CD14-positive monocyte (primary cell): ENCODE measurements around the gene BPTF. TPM values are rescaled to one million over a fixed set of nuclear protein-coding genes. Genes with fewer than 3 reads are reported as not detected.

Experiments used
- DNase-seq, 3 donors: peaks; one replicate each; pipeline ENCODE4 v3.0.0-alpha.2; 2011 to 2022
- H2AFZ ChIP-seq: 2 replicates; pipeline ENCODE4 v1.6.0; 2012; ENCODE audit warnings: mild to moderate bottlenecking, low read depth, low read length, inconsistent platforms; ENCODE audit not compliant: insufficient read depth, poor library complexity, severe bottlenecking
- H3K27ac ChIP-seq, 2 donors: 1 replicate in 1 of 2; 2 replicates in 1 of 2; pipeline ENCODE4 v1.5.1; 2012 to 2013; ENCODE audit warnings: low read length in 2 of 2, control low read depth in 1 of 2, inconsistent platforms in 1 of 2, low read depth in 1 of 2, mild to moderate bottlenecking in 1 of 2
- H3K27me3 ChIP-seq, 2 donors: one replicate each; pipeline versions ENCODE4 v1.6.0 to v1.6.1; 2011 to 2013; ENCODE audit warnings: low read length in 2 of 2; ENCODE audit not compliant: control insufficient read depth in 2 of 2, insufficient read depth in 2 of 2
- H3K36me3 ChIP-seq, 2 donors: replicated peaks in 1 of 2; 1 replicate in 1 of 2; 2 replicates in 1 of 2; pipeline versions ENCODE4 v1.5.1 to v1.6.1; 2012 to 2013; ENCODE audit warnings: low read length in 2 of 2, control low read depth in 1 of 2, inconsistent platforms in 1 of 2, mild to moderate bottlenecking in 1 of 2; ENCODE audit not compliant: insufficient read depth in 2 of 2, control insufficient read depth in 1 of 2
- H3K4me1 ChIP-seq, 2 donors: 1 replicate in 1 of 2; 2 replicates in 1 of 2; pipeline versions ENCODE4 v1.5.1 to v1.6.1; 2012 to 2013; ENCODE audit warnings: low read length in 2 of 2, control low read depth in 1 of 2, inconsistent platforms in 1 of 2, mild to moderate bottlenecking in 1 of 2, moderate library complexity in 1 of 2; ENCODE audit not compliant: insufficient read depth in 2 of 2, control insufficient read depth in 1 of 2
- H3K4me2 ChIP-seq: replicated peaks from 2 replicates; pipeline ENCODE3; 2012; ENCODE audit warnings: low read length, moderate library complexity, mild to moderate bottlenecking; ENCODE audit not compliant: poor library complexity, severe bottlenecking; ENCODE audit errors: extremely low read depth
- H3K4me3 ChIP-seq, 3 experiments: fragments of 200-600 bp in 1 of 3; sonication (generic) in 1 of 3; replicated peaks in 1 of 3; 1 replicate in 2 of 3; 2 replicates in 1 of 3; pipeline ENCODE4 v1.5.1; 2011 to 2013; ENCODE audit warnings: low read length in 3 of 3, mild to moderate bottlenecking in 3 of 3, control low read depth in 2 of 3, low read depth in 2 of 3, inconsistent platforms in 1 of 3, moderate library complexity in 1 of 3
- H3K79me2 ChIP-seq: 2 replicates; pipeline ENCODE4 v1.6.0; 2012; ENCODE audit warnings: mild to moderate bottlenecking, control low read depth, inconsistent platforms, low read length, moderate library complexity; ENCODE audit not compliant: insufficient read depth
- H3K9ac ChIP-seq: 2 replicates; pipeline ENCODE4 v1.6.0; 2017; ENCODE audit warnings: low read length, mild to moderate bottlenecking; ENCODE audit not compliant: insufficient read depth, poor library complexity, severe bottlenecking
- H3K9me3 ChIP-seq, 2 donors: replicated peaks in 1 of 2; 1 replicate in 1 of 2; 2 replicates in 1 of 2; pipeline versions ENCODE4 v1.5.1 to v1.6.1; 2012 to 2013; ENCODE audit warnings: low read length in 2 of 2, control low read depth in 1 of 2; ENCODE audit not compliant: control insufficient read depth in 1 of 2, insufficient read depth in 1 of 2
- H4K20me1 ChIP-seq: 2 replicates; pipeline ENCODE4 v1.6.0; 2012; ENCODE audit warnings: mild to moderate bottlenecking, low read length, control low read depth, moderate library complexity; ENCODE audit not compliant: insufficient read depth
- H3K27ac Mint-ChIP-seq, 7 donors: one replicate each; pipeline ENCODE4 v1.8.0; 2020; ENCODE audit warnings: mild to moderate bottlenecking in 7 of 7, mixed read lengths in 7 of 7, moderate library complexity in 6 of 7, inconsistent platforms in 2 of 7
- H3K27me3 Mint-ChIP-seq, 3 donors: one replicate each; pipeline ENCODE4 v1.8.0; 2021 to 2022; ENCODE audit warnings: low read depth in 3 of 3, mild to moderate bottlenecking in 3 of 3, mixed read lengths in 3 of 3, moderate library complexity in 3 of 3, inconsistent platforms in 1 of 3
- H3K36me3 Mint-ChIP-seq, 2 donors: one replicate each; pipeline ENCODE4 v1.8.0; 2020; ENCODE audit warnings: mixed read lengths in 2 of 2, inconsistent platforms in 1 of 2, mild to moderate bottlenecking in 1 of 2
- H3K4me1 Mint-ChIP-seq: one replicate; pipeline ENCODE4 v1.8.0; 2020; ENCODE audit warnings: mild to moderate bottlenecking, mixed read lengths
- H3K4me3 Mint-ChIP-seq, 2 donors: one replicate each; pipeline ENCODE4 v1.8.0; 2020; ENCODE audit warnings: mild to moderate bottlenecking in 2 of 2, mixed read lengths in 2 of 2, moderate library complexity in 1 of 2
- H3K9me3 Mint-ChIP-seq, 7 donors: one replicate each; pipeline ENCODE4 v1.8.0; 2020 to 2022; ENCODE audit warnings: mixed read lengths in 7 of 7, mild to moderate bottlenecking in 6 of 7, moderate library complexity in 6 of 7, inconsistent platforms in 2 of 7
- CTCF ChIP-seq: fragments of 200-600 bp; IDR thresholded peaks from one replicate; pipeline ENCODE4 v1.8.0; 2022; ENCODE audit warnings: antibody characterized with exemption, mild to moderate bottlenecking
- WGBS: methylation state at CpG from one replicate; pipeline ENCODE4 v1.1.5; 2013; ENCODE audit warnings: missing lambda C conversion rate; ENCODE audit not compliant: insufficient coverage; 5-methylcytosine and 5-hydroxymethylcytosine counted together
- intact Hi-C, 2 donors: fragments of 100-400 bp; cut with micrococcal nuclease; formaldehyde crosslinking; loops; one replicate each; pipeline versions ENCODE4 v1.15.0 to v1.15.1; 2023
- polyA plus RNA-seq, 3 donors: library from polyadenylated mRNA; depleted of rRNA in 1 of 3; unstranded in 2 of 3; stranded (reverse) in 1 of 3; fragments of 300-500 nt in 2 of 3; fragments of >200 nt in 1 of 3; fragmentation: Illumina TruSeq in 2 of 3; gene quantifications; 1 replicate in 2 of 3; 2 replicates in 1 of 3; pipeline ENCODE4 v1.2.3, GENCODE V29; 2012 to 2021

BPTF gene
- polyA plus RNA-seq, 3 donors, result 1.9 to 51.1 (median 4.5) TPM

- 2% methylated on average over 11 of the region's 18 CpGs for WGBS
- Histone ChIP-seq H3K4me3 (peak overlapping the region; percentile 29 to 78 (median 55)), H4K20me1 (no peaks in the 10 kb centered on the region), H3K9ac (peak overlapping the region; percentile 75), H3K27me3 (peaks cover 25 to 30% of the 10 kb centered on the region in 2 donors), H3K36me3 (no peaks in the 10 kb centered on the region), H3K4me1 (peaks cover 31 to 40% of the 10 kb centered on the region in 2 donors), H3K27ac (peak overlapping the region; percentile 42 to 85), H3K4me2 (peak overlapping the region; percentile 80), H3K9me3 (no peaks in the 10 kb centered on the region), H2AFZ (peak overlapping the region; percentile 88), H3K79me2 (no peaks in the 10 kb centered on the region)
- peak overlapping the region; percentile 79 to 92 (median 91) for H3K27ac Mint-ChIP-seq
- peaks cover 32 to 36% (median 33%) of the 10 kb centered on the region in 3 donors for H3K27me3 Mint-ChIP-seq
- H3K36me3 Mint-ChIP-seq, result peaks cover 3 to 4% of the 10 kb centered on the region in 2 donors
- H3K9me3 Mint-ChIP-seq, result peaks cover 0 to 9% (median 8%) of the 10 kb centered on the region in 7 donors
- H3K4me3 Mint-ChIP-seq, result peak overlapping the region; percentile 95 to 97
- peaks cover 39% of the 10 kb centered on the region for H3K4me1 Mint-ChIP-seq
- intact Hi-C loops, result loop anchor here in 1 of 2 donors (10.0 kb wide), 1 partner anchor 1688 kb away; the partner anchor contains the start of gene PRKCA
- no peak for TF ChIP-seq CTCF
- no peak for DNase-seq
Measured at GRCh38 chr17:67992548-67993152, 167.3 kb downstream of the BPTF start.

GRCh38 chr17:67993153-67993997 lies 168.1 kb downstream of the BPTF start:
- Mint-ChIP-seq H3K4me1 (peaks cover 39% of the 10 kb centered on the region), H3K4me3 (peak overlapping the region; percentile 95 to 97), H3K27me3 (peaks cover 36 to 42% (median 40%) of the 10 kb centered on the region in 3 donors), H3K36me3 (peaks cover 3 to 4% of the 10 kb centered on the region in 2 donors), H3K27ac (peak overlapping the region; percentile 79 to 92 (median 91)), H3K9me3 (peaks cover 0 to 14% (median 11%) of the 10 kb centered on the region in 7 donors)
- Histone ChIP-seq H3K9me3 (no peaks in the 10 kb centered on the region), H3K4me1 (peaks cover 31 to 40% of the 10 kb centered on the region in 2 donors), H3K27me3 (peaks cover 25 to 35% of the 10 kb centered on the region in 2 donors), H3K4me3 (peak overlapping the region; percentile 58 to 84 (median 58)), H2AFZ (peak overlapping the region; percentile 95), H3K27ac (peak overlapping the region; percentile 74 to 85), H4K20me1 (no peaks in the 10 kb centered on the region), H3K79me2 (no peaks in the 10 kb centered on the region), H3K9ac (peak overlapping the region; percentile 76), H3K36me3 (no peaks in the 10 kb centered on the region), H3K4me2 (peak overlapping the region; percentile 86)
- peak; percentile 73 to 86 (median 80) for DNase-seq
- WGBS, result under 1% methylated on average over 144 of the region's 144 CpGs
- intact Hi-C loops, result loop anchor here in 1 of 2 donors (10.0 kb wide), 1 partner anchor 1689 kb away; the partner anchor contains the start of gene PRKCA
- TF ChIP-seq CTCF, result no peak
